Mucosa of gallbladder (tissue), 1 donor: ENCODE results near the gene HHAT. TPM values are rescaled to one million over a fixed set of nuclear protein-coding genes. Genes with fewer than 3 reads are reported as not detected.

ENCODE experiments used
- DNase-seq: peaks from one replicate; pipeline ENCODE4 v3.0.0-alpha.2; 2020; ENCODE audit warnings: low spot score
- total RNA-seq: library from RNA; stranded (reverse); gene quantifications from one replicate; pipeline ENCODE4 v1.2.1, GENCODE V29; 2021
- donor health status: DM: no; HTN: no; CAD: no.

HHAT gene
- total RNA-seq, 1 donor from 2014 or later = 14.4 TPM

DNA sequence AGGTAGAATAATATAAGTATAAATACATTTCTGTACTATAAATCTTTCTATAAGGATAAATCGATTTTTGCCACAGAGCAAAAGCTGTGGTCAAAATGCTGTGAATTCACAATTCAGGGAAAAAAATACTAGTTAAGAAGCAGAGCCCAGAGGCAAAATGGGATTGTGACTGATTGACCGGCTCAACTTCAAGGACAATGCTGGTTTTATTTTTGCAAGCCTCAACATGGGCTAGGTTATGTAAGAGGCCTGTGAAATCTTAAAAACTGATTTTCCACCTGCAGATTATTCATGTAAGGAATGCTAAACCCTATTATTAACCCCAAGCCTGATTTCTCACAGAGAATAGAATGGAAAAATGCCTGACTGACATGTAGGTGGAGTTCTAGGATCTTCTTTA lies 155.1 kb downstream of the HHAT start:
- no peak for DNase-seq

DNA sequence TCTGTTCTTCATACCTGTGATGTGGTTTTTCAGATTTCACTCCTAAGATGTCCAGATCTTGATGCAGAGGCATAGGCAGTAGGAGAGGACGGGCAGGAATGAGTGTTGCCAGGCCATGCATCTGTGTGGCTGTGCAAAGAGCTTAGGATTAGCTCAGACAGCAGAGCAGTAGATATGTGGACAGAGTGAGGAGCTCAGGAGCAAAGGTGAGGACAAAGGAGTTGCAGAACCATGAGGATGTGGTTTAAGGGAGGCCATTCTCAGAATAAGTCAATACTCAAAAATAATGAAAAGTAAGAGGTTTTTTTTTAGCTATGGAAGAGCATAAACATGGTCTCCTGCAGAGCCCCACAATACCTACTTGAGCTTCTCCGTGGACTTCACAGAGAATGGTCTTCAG lies 158.3 kb downstream of the HHAT start:
- DNase-seq = no peak

DNA sequence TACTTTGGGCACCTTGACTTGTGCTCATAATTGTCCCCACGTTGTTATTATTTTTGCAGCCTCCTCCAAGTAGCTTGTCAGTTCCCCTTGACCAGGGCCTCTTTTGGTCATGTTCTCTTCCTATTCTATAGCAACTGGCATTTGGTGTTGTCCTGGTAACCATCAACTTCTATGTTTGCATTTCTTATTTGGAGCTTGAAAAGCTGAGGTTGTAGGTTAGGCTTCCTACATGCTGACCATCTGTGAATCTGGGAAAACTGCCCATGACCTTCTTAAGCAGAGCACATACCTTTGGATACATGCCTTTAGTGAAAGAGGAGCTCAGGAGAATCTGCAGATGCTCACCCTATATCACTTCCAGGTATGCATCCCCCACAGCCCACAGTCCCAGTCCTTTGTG lies 160.8 kb downstream of the HHAT start:
- DNase-seq = no peak

DNA sequence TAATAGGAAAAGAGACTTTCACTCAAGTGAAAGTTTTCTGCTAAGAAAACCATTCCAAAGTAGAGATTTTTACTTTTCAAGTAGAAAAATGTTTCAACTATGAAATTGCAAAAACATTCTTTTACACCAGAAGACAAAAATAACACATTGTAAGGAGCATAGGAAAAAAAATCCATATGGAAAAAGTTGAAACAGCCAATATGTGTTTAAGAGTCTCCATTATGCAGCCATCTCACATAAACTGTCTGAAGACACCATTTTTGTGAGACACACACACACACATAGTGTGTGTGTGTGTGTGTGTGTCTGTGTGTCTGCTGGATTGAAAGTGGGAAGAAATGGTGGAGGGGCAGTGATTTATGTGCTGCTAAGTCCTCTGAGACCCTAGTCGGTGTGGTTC lies 162.1 kb downstream of the HHAT start:
- no peak for DNase-seq

DNA sequence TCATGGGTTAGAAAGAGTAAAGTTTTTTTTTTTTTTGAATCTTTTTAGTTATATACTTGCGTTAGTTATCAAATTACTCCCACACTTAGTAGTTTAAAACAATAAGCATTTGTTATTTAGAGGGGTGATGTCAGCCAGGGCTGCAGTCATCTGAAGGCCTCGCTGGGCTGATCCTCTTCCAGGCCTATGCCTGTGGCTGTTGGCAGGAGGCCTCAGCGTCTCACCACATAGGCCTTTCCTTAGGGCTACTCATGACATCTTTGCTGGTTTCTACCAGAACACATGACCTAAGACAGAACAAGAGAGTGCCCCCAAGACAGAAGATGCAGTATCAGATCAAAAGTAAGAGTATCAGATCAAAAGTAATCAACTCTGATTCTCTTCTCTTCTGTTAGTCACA lies 167.4 kb downstream of the HHAT start:
- no peak for DNase-seq

DNA sequence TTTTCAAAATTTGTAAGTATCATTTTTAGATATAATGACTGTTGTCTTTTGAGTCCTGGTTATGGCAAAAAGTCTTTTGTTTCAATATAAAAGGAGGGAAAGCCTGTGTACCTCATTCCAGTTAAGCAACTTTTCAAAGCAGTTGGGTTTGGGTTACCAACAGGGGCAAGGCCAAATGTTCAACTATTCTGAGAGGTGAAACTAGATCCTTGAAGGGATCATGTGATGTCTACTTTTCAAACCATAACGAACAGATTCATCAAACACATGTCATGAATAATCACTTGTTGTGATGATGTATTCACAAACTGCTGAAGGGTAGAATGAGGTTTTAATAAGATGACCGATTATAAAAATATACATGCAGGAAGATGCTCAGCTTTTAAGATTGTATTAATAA lies 171.3 kb downstream of the HHAT start:
- no peak for DNase-seq

DNA sequence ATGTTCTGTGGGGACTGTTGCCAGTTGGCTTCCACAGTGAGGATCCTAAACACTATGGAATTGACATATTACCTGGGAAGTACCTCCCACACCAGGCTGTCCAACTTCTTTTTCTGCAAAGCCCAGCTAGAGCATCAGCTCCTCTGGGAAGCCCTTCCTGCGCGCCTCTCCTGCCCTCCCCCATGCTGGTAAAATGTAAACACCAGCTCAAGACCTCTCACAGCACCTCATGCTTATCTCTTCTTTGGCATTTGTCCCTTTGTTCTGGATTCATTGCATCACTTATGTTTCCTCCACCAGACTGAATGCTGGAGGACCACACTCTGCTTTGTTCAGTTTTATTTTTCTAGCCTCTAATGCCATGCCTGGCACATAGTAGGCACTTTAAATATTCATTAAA lies 172.1 kb downstream of the HHAT start:
- DNase-seq = no peak

DNA sequence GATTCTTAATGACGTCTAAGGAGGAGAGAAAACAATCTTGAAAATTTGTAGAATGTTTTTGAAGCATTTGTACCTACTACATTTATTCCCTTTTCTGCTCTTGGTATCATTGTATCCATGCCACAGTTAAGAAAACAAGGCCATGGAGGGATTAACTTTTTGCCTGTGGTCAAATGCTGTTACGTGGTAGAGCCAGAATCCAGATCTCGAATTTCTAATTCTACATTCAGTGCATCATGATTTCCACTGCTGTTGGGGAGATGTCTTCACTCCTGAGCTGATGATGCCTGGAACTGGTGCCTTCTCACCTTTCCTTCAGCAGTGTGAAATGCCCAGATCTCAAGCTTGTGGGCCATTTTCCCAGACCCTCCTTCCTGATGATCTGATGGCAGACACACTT lies 175.6 kb downstream of the HHAT start:
- no peak for DNase-seq

DNA sequence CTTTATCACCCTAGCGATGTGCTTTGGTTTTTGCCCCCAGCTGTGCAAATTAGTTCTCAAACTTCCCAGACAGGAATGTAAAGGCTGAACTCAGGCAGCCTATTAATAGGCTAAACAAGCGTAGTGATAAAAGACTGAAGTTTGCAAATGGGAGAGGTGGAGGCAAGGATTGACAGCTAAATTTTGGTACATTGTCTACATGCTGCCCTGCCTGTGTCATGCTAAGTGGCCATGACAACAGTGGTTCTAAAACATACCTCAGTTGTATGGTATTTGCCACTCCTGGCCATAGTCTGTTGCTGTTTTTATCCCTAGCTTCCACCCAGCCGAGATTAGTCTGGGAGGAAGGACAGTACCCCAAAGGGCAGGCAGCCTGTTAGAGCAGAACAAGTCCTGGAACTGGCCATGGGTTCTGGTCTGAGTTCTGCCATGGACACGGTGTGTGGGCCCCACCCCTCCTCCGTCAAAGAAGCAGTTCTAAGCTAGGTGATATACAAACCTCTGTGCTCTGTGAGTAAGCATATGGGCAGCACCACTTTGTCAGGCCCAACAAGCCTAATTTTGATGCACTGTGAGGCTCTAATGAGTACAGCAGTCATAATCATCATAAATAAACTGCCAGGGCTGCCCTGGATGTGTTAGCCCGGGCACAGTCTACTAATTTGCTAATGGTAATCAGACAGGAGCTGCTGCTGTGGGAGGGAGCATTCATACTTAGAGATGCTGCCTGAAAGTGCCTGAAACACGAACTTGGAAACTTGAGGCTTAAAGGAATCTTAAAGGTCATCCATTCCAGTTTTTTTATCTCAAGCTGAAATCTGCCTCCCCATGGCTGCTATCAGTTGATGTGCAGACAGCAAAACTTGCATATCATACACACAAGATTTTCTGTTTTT lies 177.1 kb downstream of the HHAT start:
- no peak for DNase-seq

DNA sequence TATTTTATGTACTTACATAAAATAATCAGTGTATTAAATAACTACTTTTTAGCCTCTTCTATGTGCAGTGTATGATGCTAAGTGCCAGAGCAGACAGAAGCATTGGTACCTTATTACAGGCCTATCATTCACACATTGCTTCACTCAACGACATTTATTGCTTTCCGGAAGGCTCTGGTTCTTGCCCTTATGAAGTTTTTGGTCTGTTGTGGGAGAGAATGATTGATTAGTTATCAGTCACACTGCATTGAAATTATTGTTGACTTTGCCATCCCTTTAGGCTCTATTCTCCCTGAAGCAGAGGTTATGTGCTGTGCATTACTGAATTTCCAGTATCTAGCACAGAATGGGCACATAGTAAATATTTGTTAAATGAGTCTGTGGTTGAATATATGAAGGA lies 178.0 kb downstream of the HHAT start:
- DNase-seq = no peak

DNA sequence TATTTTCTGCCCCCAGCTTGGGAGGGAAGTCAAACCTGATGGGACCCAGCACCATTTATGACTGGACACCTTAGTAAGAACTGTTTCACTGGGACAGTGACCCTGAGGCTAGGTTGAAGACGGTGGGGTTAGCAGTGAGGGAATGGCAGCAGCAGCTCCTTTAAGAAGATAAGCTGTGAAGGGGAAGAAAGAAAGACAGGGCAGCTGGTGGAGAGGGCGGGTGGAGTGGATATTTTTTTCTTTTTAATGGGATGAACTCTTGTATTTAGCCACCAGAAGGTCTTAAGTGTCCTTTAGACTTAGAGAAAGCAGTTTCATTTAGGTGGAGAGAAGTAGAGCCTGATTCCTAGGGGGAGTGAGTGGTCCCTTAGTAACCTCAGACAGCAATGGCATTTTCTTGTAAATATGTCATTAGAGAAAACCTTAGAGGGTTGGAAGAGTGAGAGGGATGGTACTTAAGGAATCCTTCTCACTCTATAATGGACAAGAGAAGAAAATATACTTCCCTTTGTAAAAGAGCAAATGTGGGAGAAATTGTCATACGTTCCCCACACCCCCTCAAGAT lies 187.5 kb downstream of the HHAT start:
- no peak for DNase-seq

DNA sequence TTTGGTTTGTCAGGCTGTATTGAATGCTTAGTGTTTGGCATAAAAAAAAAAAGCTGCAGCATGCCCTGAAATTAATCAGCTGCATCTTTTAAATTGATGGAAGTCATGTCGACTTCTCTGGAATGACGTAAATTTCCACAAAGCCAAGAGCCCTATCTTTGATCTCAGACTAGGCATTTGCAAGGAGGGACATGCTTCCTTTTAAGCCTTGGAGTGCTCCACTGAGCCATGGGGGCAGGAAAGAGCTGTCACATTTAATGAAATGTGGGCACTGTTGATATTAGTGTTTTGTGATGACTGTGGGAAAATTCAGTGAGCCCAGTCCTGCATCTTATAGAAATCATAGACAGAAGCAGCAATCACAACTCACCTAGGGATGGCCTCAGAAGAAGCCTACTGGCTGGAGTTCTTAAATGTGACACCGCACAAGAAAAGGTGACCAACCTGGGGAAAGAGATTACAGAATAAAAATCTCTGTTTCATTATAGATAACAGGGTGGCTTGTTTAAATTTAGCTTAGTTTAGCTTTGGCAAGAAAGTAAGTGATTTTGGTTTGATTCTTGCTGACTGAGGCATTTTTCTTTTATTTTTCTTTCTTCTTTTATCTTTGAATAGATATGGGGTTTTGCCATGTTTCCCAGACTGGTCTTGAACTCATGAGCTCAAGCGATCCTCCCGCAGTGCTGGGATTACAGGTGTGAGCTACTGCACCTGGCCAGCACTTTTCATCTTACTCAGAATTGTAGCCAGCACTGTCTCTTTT lies 188.2 kb downstream of the HHAT start:
- DNase-seq = no peak

DNA sequence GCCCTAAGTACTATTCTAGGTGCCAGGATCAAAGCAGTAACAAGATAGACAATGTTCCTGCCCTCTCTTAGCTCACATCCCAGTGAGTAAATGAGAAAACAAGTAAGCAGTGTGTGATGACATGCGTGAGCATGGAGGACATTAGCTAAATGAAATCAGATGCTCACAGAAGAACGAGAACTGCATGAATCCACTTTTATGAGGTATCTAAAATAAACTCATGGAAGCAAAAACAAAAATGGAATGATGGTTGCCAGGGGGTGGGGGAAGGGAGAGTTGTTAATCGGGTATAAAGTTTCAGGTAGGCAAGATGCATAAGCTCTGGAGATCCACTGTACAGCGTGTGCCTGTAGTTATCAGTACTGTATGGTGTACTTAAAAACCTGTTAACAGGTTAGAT lies 195.1 kb downstream of the HHAT start:
- no peak for DNase-seq

DNA sequence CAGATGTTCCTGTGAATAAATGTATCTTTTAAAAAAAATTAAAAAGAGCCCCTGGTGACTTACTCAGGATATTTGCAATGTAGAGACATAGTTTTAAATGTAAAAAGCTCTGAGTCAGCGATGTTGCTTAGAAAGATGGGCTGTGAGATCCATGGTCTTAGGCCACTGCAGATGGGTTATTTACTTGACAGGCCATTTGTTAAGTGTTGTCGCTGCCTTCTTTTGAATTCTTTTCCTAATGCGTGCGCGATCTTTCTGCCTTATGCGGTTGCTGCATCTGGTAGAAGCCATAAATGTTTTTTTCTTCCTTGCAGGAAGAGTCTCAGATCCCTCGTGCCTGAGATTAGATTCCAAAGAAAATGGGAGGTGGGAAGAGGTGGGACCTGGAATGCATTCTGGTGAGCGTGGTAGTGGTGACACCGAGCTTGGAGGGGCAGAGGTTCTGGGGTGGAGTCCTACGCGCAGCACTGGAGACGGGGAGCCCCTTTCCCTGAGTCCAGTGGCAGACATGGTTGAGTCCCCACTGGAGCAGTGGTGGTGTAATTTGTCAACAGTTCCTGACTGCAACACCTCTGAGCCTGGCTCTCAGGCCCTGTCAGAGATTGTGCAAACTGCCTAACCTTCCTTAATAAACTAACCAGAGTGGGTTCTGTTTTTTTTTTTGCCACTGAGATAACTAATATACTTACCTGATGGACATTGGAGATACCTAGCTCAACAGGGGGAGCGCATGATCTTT lies 197.2 kb downstream of the HHAT start:
- no peak for DNase-seq

DNA sequence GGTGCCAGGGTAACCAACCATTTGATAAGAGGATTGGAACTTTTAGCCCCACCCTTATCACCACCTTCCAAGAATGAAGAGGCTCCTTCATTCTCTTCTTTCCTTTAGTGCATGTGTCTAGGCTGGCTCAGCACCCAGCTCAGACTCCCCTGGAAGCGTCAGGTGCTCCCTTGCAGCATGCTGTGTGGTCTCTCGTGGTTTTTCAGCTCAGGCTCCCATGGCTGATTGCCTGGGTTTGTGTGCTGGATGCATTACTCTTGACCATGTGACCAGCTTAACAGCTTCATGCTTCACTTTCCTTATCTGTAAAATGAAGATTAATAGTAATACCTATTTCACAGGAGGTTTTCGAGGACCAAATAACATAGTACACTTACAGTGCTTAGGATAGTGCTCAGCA lies 198.4 kb downstream of the HHAT start:
- no peak for DNase-seq

DNA sequence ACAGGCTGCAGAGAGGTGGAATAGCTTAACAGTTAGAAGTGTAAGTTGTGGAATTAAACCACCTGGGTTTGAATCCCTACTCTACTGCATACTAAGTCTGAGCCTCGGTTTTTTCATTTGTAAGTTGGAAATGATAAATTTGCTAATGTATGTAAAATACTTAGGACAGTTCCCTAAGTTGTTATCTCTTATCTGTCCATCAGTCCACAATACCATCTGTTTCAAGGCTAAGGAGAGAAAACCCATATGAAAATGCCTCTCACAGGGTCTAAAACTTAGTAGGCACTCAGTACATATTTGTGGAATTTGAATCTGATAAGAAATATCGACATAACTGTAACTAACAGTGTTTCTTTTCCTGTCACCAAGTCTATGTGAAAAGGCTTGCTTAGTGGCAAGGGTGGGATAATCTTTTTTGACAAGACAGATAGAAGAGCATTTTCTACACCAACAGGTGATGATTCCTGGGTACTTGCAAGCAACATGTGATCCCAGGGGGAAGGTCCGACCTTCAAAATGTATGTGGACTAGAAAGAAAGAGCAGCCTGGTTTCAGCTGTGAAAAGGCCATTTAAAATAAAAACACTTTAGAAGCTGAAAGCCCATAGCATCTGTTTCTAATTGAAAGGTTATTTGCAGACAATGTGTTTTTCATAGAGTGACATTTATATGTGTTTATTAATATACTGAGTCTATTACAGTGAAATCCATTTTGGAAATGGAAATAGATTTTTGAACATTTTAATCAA lies 202.9 kb downstream of the HHAT start:
- DNase-seq = no peak

DNA sequence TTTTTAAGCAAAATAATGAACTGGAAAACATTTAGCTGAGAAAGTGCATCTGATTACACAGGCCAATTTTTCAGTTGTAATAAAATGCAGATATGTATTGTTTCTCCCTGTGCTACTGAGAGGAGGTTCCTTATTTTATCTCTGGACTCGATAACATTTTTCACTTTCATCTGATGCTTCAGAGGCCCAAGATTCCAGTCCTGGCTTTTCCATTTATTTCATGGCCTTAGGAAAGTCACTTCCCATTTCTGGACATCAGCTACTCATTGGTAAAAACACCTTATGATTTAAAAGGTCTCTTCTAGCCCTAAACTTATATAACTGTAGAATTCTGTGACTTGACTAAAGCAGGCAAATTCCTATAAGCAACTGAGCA lies 203.5 kb downstream of the HHAT start:
- DNase-seq = no peak

DNA sequence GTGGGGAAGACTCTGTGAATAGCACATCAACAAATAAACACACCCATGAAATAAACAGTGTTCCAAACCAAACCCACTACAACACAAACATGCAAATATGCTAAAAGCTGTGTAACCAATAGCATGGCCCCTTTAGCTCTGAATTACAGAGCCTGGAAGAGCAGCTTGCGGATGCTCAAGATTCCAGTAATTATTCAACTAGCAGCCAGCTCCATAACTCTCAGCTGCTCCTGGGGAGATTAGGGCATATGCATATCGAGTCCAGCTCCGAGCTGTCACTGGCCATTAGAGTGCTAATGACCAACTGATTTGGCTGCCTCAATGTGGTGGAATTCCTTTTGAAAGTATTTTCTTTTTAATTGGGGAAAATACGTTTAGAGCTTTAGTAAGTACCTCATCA lies 207.1 kb downstream of the HHAT start:
- DNase-seq = no peak

DNA sequence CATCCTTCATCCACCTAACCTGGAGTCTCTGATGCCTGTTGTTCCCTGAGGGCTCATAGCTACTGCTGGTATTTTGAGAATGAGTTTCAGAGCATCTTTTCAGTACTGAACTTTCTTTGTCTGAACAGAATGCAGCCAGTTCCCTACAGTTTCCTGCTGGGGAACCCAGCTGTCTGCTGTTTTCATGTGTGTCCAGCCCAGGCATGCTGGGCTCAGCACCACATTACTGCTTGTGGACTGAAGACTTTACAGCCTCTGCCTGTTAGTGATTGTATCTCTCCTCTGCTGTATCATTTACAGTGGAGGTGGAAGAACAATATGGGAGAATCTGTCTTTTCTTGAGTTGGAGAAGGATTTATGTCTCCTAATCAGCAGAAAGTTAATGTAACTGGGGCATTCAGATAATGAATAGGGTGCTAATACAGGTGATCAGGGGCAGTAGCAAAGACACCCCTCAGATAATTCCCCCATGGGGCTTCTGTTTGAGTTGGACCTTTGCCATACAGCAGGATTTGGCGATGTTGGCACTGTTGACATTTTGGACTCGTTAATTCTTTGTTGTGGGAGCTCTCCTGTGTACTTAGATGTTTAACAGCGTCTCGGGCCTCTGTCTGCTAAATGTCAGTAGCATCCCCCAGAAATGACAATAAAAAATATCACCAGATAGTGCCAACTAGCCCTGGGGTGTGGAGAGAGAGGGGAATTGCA lies 207.7 kb downstream of the HHAT start:
- DNase-seq = no peak

DNA sequence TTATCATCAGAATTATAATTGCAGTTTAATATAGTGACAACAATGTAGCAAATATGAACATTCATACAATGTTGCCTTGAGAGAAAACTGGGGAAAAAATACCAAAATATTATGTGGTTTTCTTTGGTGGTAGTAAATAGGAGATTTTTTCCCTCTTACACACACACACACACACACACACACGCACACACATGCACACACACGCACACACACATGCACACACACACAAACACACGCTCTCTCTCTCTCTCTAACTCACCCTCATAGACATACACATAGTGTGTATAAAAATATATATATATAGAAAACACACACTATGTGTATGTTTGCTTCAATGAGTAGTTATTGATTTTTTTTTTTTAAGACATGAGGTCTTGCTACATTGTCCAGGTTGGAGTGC lies 211.6 kb downstream of the HHAT start:
- no peak for DNase-seq
